Heart left ventricle (tissue), 13 donors: ENCODE measurements around the gene RNF141.

Experiments
- POLR2A ChIP-seq, 2 donors: fragments of 450-650 bp; IDR thresholded peaks; one replicate each; pipeline ENCODE4 v1.6.1; 2017; ENCODE audit warnings: antibody characterized with exemption in 2 of 2, mild to moderate bottlenecking in 2 of 2, moderate library complexity in 2 of 2
- TF ChIP-seq, protein P1 (sequence below), 12 donors: fragments of 200-600 bp; sonication (generic) in 4 of 12; IDR thresholded peaks; one replicate each; pipeline versions ENCODE4 v1.5.0 to v1.8.0; 2018 to 2022; ENCODE audit warnings: antibody characterized with exemption in 12 of 12, mild to moderate bottlenecking in 5 of 12
- donor health status: ischemic (EF 13 %, LVEDD 7.1; RV severe dilation, severe dysfunction).
- donor health status: DM: no; HTN: yes; CAD: no.
- donor health status: DM: no; HTN: no; CAD: no.
- donor health status: ischemic (EF 25% LVEDD 6.9; RV normal size, moderate dysfunction).
- donor health status: ischemic (EF 25% LVEDD 5.7; RV mildly dilated, moderate dysfunction).
- donor health status: ischemic (EF 35%, LVEDD 5.7; RV mildly dilated, moderate dysfunction).
- donor health status: nonischemic (EF 11% LVEDD 7.7; RV severe dilation, severe dysfunction).
- donor health status: DM: yes; HTN: yes; CAD: no.
- donor health status: PGD.
- donor health status: ischemic (EF 29% LVEDD 5.4; RV normal size, mild dysfunction).
- donor health status: nonischemic (EF 23%, LVEDD 6.1; RV moderate dilation, normal function).

DNA sequence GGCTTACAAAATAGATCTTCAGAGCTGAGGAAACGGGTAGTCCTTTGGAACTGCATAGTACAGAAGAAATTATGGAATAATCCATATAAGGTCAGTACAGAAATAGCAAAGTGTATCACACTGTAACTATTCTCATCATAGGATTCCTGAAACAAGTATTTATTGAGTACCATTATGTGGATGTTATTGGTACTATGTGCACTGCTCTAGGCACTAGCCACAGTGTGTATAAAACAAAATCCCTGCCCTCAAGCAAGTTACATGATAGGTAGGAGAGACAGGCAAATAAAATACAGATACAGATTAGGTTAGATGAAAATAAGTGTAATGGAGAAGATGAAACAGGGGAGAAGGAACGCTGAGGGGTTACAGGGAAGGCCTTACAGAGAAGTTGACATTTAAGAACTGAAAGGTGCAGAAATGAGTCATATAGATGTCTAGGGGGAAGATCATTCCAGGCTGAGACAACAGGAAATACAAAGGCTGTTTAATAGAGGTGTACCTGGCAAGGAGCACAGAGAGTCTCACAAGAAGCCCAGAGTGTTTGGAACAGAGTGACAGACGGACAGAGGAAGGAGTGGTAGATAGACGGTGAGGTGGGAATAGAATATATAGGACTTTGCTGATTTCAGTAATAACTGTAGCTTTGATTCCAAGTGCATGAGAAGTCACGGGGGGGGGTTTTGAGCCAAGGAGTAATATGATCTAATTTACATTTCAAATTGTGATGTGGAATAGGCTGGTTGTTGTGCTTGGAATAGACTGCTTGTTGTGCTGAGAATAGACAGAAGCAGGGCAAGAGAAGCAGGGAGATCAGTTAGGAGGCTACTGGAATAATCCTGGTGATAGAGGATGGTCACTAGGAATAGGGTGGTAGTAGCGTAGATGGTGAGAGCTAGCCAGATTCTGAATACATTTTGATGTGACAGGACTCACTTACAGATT lies 13.7 kb downstream of the RNF141 start:
- TF ChIP-seq POLR2A (IDR thresholded peaks at IDR 0.05): no peak
- TF ChIP-seq, protein P1, sequence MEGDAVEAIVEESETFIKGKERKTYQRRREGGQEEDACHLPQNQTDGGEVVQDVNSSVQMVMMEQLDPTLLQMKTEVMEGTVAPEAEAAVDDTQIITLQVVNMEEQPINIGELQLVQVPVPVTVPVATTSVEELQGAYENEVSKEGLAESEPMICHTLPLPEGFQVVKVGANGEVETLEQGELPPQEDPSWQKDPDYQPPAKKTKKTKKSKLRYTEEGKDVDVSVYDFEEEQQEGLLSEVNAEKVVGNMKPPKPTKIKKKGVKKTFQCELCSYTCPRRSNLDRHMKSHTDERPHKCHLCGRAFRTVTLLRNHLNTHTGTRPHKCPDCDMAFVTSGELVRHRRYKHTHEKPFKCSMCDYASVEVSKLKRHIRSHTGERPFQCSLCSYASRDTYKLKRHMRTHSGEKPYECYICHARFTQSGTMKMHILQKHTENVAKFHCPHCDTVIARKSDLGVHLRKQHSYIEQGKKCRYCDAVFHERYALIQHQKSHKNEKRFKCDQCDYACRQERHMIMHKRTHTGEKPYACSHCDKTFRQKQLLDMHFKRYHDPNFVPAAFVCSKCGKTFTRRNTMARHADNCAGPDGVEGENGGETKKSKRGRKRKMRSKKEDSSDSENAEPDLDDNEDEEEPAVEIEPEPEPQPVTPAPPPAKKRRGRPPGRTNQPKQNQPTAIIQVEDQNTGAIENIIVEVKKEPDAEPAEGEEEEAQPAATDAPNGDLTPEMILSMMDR (IDR thresholded peaks at IDR 0.05): no peak
